Kidney (tissue), 14 donors: ENCODE results near the gene SLC9A3. TPM values are rescaled to one million over a fixed set of nuclear protein-coding genes. Genes with fewer than 3 reads are reported as not detected.

Experiments used
- DNase-seq, 5 donors: peaks; one replicate each; pipeline ENCODE4 v3.0.0-alpha.2; 2013 to 2020
- FAIRE-seq: peaks from 2 replicates; lab custom pipeline; 2012; peaks lifted over from hg19 to GRCh38; lab: Jason Lieb, UNC
- H3K27ac ChIP-seq, 2 donors: one replicate each; pipeline ENCODE4 v1.7.0; 2013; ENCODE audit warnings: low read depth in 2 of 2, low read length in 2 of 2, inconsistent platforms in 1 of 2
- H3K27me3 ChIP-seq: one replicate; pipeline ENCODE4 v1.7.1; 2013; ENCODE audit warnings: low read length, inconsistent platforms; ENCODE audit not compliant: control insufficient read depth, insufficient read depth
- H3K36me3 ChIP-seq, 3 donors: one replicate each; pipeline versions ENCODE4 v1.7.0 to v1.7.1; 2013; ENCODE audit warnings: low read length in 3 of 3, control low read depth in 1 of 3, inconsistent platforms in 1 of 3; ENCODE audit not compliant: insufficient read depth in 3 of 3, control insufficient read depth in 2 of 3
- H3K4me1 ChIP-seq, 3 donors: one replicate each; pipeline versions ENCODE4 v1.7.0 to v1.7.1; 2013; ENCODE audit warnings: low read length in 3 of 3, inconsistent platforms in 1 of 3, low read depth in 1 of 3; ENCODE audit not compliant: control insufficient read depth in 2 of 3, insufficient read depth in 2 of 3
- H3K4me3 ChIP-seq, 3 donors: one replicate each; pipeline versions ENCODE4 v1.7.0 to v1.8.1; 2013; ENCODE audit warnings: low read length in 3 of 3, control low read depth in 1 of 3, inconsistent platforms in 1 of 3
- H3K9ac ChIP-seq, 3 donors: one replicate each; pipeline versions ENCODE4 v1.7.0 to v1.7.1; 2013; ENCODE audit warnings: low read length in 3 of 3, control low read depth in 1 of 3, inconsistent platforms in 1 of 3
- H3K9me3 ChIP-seq, 3 donors: one replicate each; pipeline versions ENCODE4 v1.7.0 to v1.7.1; 2013; ENCODE audit warnings: low read length in 3 of 3, control low read depth in 1 of 3, inconsistent platforms in 1 of 3; ENCODE audit not compliant: control insufficient read depth in 2 of 3, insufficient read depth in 1 of 3
- intact Hi-C: fragments of 100-400 bp; cut with DNase I; formaldehyde crosslinking; loops from one replicate; pipeline ENCODE4 v1.11.1; 2022
- polyA plus RNA-seq: library from polyadenylated mRNA; stranded (reverse); fragments of 350-450 nt; fragmentation: Illumina TruSeq; extraction: RNeasy Lipid Tissue Mini Kit (QIAGEN cat#74804); gene quantifications from one replicate; pipeline ENCODE4 v1.2.3, GENCODE V29; 2014; ENCODE audit warnings: low read depth, low replicate concordance; ENCODE audit not compliant: insufficient read depth
- total RNA-seq: library from RNA; stranded (reverse); fragmentation: NEBNext Ultra II Directional; extraction: Animal tissue kit (Norgen Biotek cat#: 25700); gene quantifications from one replicate; pipeline ENCODE4 v1.2.1, GENCODE V29; 2021
- TF ChIP-seq, protein P1 (sequence below): IDR thresholded peaks from 3 replicates; pipeline ENCODE4 v1.5.1; 2012; ENCODE audit warnings: mild to moderate bottlenecking, moderate library complexity, borderline replicate concordance; ENCODE audit not compliant: insufficient read depth; ENCODE audit errors: extremely low read depth
- donor health status: control.
- donor health status: control.
- donor health status: control.
- donor health status: control.
- donor health status: control.
- donor health status: DM: yes; HTN: yes; CAD: no.
- donor health status: Normal renal cell carcinoma (clear cell type).

SLC9A3 gene
- total and polyA plus RNA-seq, 2 donors from 2014 or later = 10.5 to 36.9 TPM

DNA sequence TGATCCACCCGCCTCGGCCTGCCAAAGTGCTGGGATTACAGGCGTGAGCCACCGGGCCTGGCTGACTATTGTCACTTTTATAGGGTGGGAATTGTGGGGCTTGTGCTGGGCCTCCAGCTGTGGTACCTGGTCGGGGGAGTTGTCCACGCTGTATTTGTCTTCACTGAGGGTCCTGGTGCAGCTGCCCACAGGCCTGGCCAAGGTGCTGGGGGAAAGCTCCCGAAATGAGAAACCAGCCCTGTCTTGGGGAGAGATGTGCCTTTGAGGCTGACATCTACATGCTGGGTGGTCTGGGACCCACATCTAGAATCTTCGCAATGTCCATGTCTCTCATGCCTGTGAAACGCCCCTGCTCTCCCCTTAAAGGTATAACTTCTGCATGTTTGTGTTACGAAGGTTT is 78.7 kb downstream of the SLC9A3 start:
- Histone ChIP-seq H3K9me3 (no peaks in the 10 kb centered on the region), H3K27me3 (no peaks in the 10 kb centered on the region), H3K4me1 (peaks cover 0 to 16% (median 6%) of the 10 kb centered on the region in 3 donors), H3K4me3 (no peak overlapping the region), H3K27ac (no peak overlapping the region), H3K36me3 (peaks cover 12 to 29% (median 25%) of the 10 kb centered on the region in 3 donors), H3K9ac (no peak overlapping the region)
- intact Hi-C loops = loop anchor here (10.0 kb wide), 1 partner anchor 459 kb away; no protein-coding TSS in a partner anchor
- TF ChIP-seq, protein P1, sequence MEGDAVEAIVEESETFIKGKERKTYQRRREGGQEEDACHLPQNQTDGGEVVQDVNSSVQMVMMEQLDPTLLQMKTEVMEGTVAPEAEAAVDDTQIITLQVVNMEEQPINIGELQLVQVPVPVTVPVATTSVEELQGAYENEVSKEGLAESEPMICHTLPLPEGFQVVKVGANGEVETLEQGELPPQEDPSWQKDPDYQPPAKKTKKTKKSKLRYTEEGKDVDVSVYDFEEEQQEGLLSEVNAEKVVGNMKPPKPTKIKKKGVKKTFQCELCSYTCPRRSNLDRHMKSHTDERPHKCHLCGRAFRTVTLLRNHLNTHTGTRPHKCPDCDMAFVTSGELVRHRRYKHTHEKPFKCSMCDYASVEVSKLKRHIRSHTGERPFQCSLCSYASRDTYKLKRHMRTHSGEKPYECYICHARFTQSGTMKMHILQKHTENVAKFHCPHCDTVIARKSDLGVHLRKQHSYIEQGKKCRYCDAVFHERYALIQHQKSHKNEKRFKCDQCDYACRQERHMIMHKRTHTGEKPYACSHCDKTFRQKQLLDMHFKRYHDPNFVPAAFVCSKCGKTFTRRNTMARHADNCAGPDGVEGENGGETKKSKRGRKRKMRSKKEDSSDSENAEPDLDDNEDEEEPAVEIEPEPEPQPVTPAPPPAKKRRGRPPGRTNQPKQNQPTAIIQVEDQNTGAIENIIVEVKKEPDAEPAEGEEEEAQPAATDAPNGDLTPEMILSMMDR = no peak
- no peak for FAIRE-seq
- peak in 1 of 5 donors; percentile 31 for DNase-seq

DNA sequence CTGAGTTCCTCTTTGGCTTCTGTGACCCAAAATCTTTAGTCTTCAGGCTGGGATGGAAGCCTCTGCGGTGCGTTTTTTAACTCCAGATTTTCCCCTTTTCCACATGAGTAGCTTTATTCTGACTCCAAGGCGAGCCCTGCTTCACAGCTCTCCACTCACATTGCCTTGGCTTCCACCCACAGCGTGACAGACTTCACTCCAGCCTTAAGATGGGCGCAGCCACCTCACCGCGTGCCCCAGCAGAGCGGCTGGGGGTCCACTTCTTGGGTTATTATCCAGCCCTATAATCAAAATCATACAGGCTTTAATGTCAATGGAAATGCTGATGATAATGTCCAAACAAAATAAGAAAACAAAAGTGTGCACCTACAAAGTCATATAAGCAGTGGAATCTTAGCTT is 80.0 kb downstream of the SLC9A3 start:
- H3K9me3 ChIP-seq = no peaks in the 10 kb centered on the region

DNA sequence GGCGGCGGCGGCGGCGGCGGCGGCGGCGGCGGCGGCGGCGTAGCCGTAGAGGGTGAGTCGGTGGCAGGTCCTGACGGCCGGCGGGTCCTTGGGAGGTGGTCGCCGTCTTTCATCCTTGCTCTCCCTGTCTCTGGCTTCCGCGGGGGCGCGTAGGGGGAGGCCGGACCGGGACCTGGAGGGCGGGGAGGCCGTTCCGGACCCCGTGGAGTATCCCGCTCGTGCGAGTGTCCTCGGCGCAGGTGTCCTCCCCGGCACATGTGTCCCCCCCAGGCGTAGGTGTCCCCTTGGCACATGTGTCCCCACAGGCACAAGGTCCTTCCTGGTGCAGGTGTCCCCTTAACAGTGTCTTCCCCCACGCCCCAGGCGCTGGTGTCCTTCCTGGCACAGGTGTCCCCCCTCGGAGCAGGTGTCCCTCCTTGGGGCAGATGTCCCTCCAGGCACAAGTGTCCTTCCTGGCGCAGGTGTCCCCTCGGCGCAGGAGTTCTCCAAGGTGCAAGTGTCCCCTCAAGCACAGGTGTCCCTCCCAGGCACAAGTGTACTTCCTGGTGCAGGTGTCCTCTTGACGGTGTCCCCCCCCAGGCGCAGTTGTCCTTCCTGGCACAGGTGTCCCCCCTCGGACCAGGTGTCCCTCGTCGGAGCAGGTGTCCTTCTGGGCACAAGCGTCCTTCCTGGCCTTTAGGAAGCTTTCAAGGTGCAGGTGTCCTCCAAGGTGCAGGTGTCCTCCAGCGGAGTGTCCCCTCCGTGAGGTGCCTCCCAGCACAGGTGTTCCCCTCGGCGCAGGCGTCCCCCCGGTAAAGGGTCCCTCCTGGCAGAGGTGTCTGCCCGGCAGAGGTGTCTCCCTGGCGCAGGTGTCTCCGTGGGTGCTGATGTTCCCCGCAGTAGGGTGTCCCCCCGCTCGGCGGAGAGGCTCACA is 80.8 kb downstream of the SLC9A3 start:
- no peaks in the 10 kb centered on the region for H3K9me3 ChIP-seq
- no peak for FAIRE-seq
- intact Hi-C loops = loop anchor here (10.0 kb wide), 1 partner anchor 461 kb away; no protein-coding TSS in a partner anchor
- H3K27me3 ChIP-seq = no peaks in the 10 kb centered on the region
- TF ChIP-seq, protein P1 = no peak
- peak overlapping the region; percentile 78 to 99 (median 95) for H3K9ac ChIP-seq
- peak overlapping the region; percentile 82 to 98 (median 98) for H3K4me3 ChIP-seq
- peak in 2 of 5 donors; percentile 85 to 86 for DNase-seq
- peaks cover 2 to 16% (median 16%) of the 10 kb centered on the region in 3 donors for H3K36me3 ChIP-seq
- H3K4me1 ChIP-seq = peaks cover 0 to 16% (median 6%) of the 10 kb centered on the region in 3 donors
- no peak overlapping the region for H3K27ac ChIP-seq

More for the DNA sequence above, 80.0 kb downstream of the SLC9A3 start:
- Histone ChIP-seq H3K9ac (no peak overlapping the region), H3K4me3 (peak overlapping the region in 1 of 3 donors; percentile 98), H3K4me1 (peaks cover 0 to 16% (median 6%) of the 10 kb centered on the region in 3 donors), H3K27ac (no peak overlapping the region), H3K36me3 (peaks cover 4 to 23% (median 22%) of the 10 kb centered on the region in 3 donors), H3K27me3 (no peaks in the 10 kb centered on the region)
- TF ChIP-seq, protein P1 = no peak
- intact Hi-C loops = loop anchor here (10.0 kb wide), 1 partner anchor 461 kb away; no protein-coding TSS in a partner anchor
- FAIRE-seq (no peak), DNase-seq (peak in 1 of 5 donors; percentile 48)
